Calu3 (cell line): ENCODE data around the gene NR2E3. TPM values are rescaled to one million over a fixed set of nuclear protein-coding genes. Genes with fewer than 3 reads are reported as not detected.

Experiments
- BruUV-seq: library from RNA; stranded (reverse); fragments of 400-500 nt; replicated peaks from 2 replicates; lab custom pipeline; 2021; lab: Mats Ljungman, UMichigan
- CTCF ChIA-PET: fragments of 300-600 bp; sonication (Branson Sonifier 250); formaldehyde crosslinking; loops from one replicate; lab custom pipeline; 2022; ENCODE audit warnings: antibody characterized with exemption; lab: Charles Lee
- DNase-seq: peaks from one replicate; pipeline ENCODE4 v3.0.0; 2022
- H3K27ac Mint-ChIP-seq: one replicate; pipeline ENCODE4 v1.8.0; 2022; ENCODE audit warnings: mixed read lengths; ENCODE audit not compliant: unreplicated experiment
- H3K27me3 Mint-ChIP-seq: one replicate; pipeline ENCODE4 v1.8.0; 2022; ENCODE audit warnings: mixed read lengths; ENCODE audit not compliant: unreplicated experiment
- H3K36me3 Mint-ChIP-seq: one replicate; pipeline ENCODE4 v1.8.0; 2022; ENCODE audit warnings: mild to moderate bottlenecking, moderate library complexity, mixed read lengths; ENCODE audit not compliant: insufficient read depth, unreplicated experiment
- H3K4me1 Mint-ChIP-seq: one replicate; pipeline ENCODE4 v1.8.0; 2022; ENCODE audit warnings: mild to moderate bottlenecking, low read depth, mixed read lengths; ENCODE audit not compliant: unreplicated experiment
- H3K4me3 Mint-ChIP-seq: one replicate; pipeline ENCODE4 v1.8.0; 2022; ENCODE audit warnings: mild to moderate bottlenecking, low read depth, moderate library complexity, mixed read lengths; ENCODE audit not compliant: unreplicated experiment
- H3K9me3 Mint-ChIP-seq: one replicate; pipeline ENCODE4 v1.8.0; 2022; ENCODE audit warnings: low read depth, mixed read lengths; ENCODE audit not compliant: unreplicated experiment
- CTCF ChIP-seq: fragments of 200-600 bp; IDR thresholded peaks from one replicate; pipeline ENCODE4 v1.8.0; 2022; ENCODE audit warnings: antibody characterized with exemption; ENCODE audit not compliant: unreplicated experiment
- intact Hi-C: fragments of 100-400 bp; cut with micrococcal nuclease; formaldehyde crosslinking; loops from one replicate; pipeline ENCODE4 v1.10.0; 2022; ENCODE audit not compliant: unreplicated experiment
- total RNA-seq: library from RNA; stranded (reverse); gene quantifications from 2 replicates; pipeline ENCODE4 v1.2.3, GENCODE V29; 2022

Gene NR2E3
- total RNA-seq, 1 experiment from 2014 or later, result 0.83 TPM

- peaks cover 15% of the 10 kb centered on the region for H3K9me3 Mint-ChIP-seq
- H3K36me3 Mint-ChIP-seq, result no peaks in the 10 kb centered on the region
- intact Hi-C loops, result no loop called here
- CTCF ChIA-PET, result interaction anchor here (0.6 kb wide), 1 partner anchor 203 kb away, joined by 3 read pairs; no protein-coding TSS in a partner anchor
- no peak overlapping the region for H3K27ac Mint-ChIP-seq
- DNase-seq, result no peak
- no peaks in the 10 kb centered on the region for H3K4me1 Mint-ChIP-seq
- no peak for TF ChIP-seq CTCF
- H3K4me3 Mint-ChIP-seq, result no peak overlapping the region
- no peaks in the 10 kb centered on the region for H3K27me3 Mint-ChIP-seq
- no TSS peak for BruUV-seq
These were observed 11.3 kb downstream of the NR2E3 start for GRCh38 chr15:71821547-71822129.

- no peak for DNase-seq
- peaks cover 13% of the 10 kb centered on the region for H3K9me3 Mint-ChIP-seq
- CTCF ChIA-PET, result no interaction called here
- BruUV-seq, result no TSS peak
- no peaks in the 10 kb centered on the region for H3K27me3 Mint-ChIP-seq
- no peak overlapping the region for H3K4me3 Mint-ChIP-seq
- no peaks in the 10 kb centered on the region for H3K4me1 Mint-ChIP-seq
- intact Hi-C loops, result no loop called here
- H3K27ac Mint-ChIP-seq, result no peak overlapping the region
- TF ChIP-seq CTCF, result no peak
- H3K36me3 Mint-ChIP-seq, result no peaks in the 10 kb centered on the region
These were observed 12.7 kb downstream of the NR2E3 start for GRCh38 chr15:71822890-71823630.

- CTCF ChIA-PET, result no interaction called here
- no peak for DNase-seq
- no peaks in the 10 kb centered on the region for H3K27me3 Mint-ChIP-seq
- H3K4me3 Mint-ChIP-seq, result no peak overlapping the region
- H3K27ac Mint-ChIP-seq, result no peak overlapping the region
- peaks cover 13% of the 10 kb centered on the region for H3K9me3 Mint-ChIP-seq
- intact Hi-C loops, result no loop called here
- H3K4me1 Mint-ChIP-seq, result no peaks in the 10 kb centered on the region
- H3K36me3 Mint-ChIP-seq, result no peaks in the 10 kb centered on the region
- BruUV-seq, result no TSS peak
- no peak for TF ChIP-seq CTCF
These were observed 13.4 kb downstream of the NR2E3 start for GRCh38 chr15:71823801-71824200.

GRCh38 chr15:71825021-71825730 is 14.8 kb downstream of the NR2E3 start:
- Mint-ChIP-seq H3K36me3 (no peaks in the 10 kb centered on the region), H3K27ac (no peak overlapping the region), H3K9me3 (peaks cover 7% of the 10 kb centered on the region), H3K4me3 (no peak overlapping the region), H3K4me1 (no peaks in the 10 kb centered on the region), H3K27me3 (no peaks in the 10 kb centered on the region)
- BruUV-seq, result no TSS peak
- CTCF ChIA-PET, result no interaction called here
- TF ChIP-seq CTCF, result no peak
- no peak for DNase-seq
- intact Hi-C loops, result no loop called here
